Fibroblast of pulmonary artery (primary cell): ENCODE results near the gene ANKRD13D.

Experiments
- DNase-seq: peaks from one replicate; pipeline ENCODE4 v3.0.0-alpha.2; 2010; ENCODE audit warnings: low read depth
- H3K4me3 ChIP-seq: replicated peaks from 2 replicates; pipeline ENCODE4 v1.5.1; 2011; ENCODE audit warnings: low read depth, mild to moderate bottlenecking, control low read depth, low read length, moderate library complexity
- CTCF ChIP-seq: IDR thresholded peaks from 2 replicates; pipeline ENCODE4 v1.5.1; 2011; ENCODE audit warnings: mild to moderate bottlenecking, control low read depth, low read length, inconsistent platforms; ENCODE audit errors: missing control alignments

ANKRD13D gene

DNA sequence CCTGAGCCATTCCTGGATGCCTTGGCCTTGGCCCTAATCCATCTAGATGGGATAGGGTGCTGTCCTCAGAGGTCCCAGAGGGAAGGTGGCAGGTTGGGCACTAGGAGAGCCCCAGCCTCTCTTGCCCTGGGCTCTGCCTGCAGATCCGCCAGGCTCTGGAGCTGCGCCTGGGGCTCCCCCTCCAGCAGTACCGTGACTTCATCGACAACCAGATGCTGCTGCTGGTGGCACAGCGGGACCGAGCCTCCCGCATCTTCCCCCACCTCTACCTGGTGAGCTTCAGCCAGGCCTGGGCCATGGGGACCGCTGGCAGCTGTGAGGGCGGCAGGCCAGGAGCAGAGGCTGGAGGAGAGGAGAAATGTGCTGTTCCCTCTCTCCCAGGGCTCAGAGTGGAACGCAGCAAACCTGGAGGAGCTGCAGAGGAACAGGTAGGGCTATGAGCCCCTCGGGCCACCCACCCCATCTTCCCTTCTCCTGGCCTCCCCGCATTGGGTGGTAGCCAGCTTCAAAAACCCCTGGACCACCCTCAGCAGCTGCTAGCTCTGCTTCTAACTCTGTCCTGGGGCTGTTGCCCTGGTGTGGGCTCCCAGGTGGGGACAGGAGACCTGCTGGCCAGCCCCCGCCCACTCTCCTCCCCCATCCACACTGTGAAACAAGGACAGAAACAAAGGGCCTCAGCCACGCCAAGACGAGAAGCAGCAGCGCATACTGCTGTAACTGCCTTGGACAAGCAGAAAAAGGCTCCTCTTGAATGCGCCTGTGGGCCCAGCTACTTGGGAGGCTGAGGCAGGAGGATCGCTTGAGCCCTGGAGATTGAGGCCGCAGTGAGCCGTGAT lies 19.1 kb downstream of the ANKRD13D start:
- no peak overlapping the region for H3K4me3 ChIP-seq
- no peak for TF ChIP-seq CTCF
- no peak for DNase-seq

GRCh38 chr11:67309166-67309565 lies 20.1 kb downstream of the ANKRD13D start:
- no peak for DNase-seq
- TF ChIP-seq CTCF: no peak
- H3K4me3 ChIP-seq: no peak overlapping the region

DNA sequence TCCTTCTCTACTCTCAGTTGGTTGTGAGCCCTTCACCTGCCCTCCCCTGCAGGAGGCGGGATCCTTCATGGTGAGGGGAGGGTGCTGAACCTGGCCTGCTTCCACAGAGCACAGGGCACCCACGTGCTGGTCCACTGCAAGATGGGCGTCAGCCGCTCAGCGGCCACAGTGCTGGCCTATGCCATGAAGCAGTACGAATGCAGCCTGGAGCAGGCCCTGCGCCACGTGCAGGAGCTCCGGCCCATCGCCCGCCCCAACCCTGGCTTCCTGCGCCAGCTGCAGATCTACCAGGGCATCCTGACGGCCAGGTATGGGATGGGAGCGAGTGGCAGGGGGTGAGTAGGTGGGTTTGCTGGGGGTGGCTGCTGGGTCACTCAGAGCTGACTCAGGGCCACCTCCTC lies 20.6 kb downstream of the ANKRD13D start:
- TF ChIP-seq CTCF: no peak
- no peak for DNase-seq
- H3K4me3 ChIP-seq: no peak overlapping the region

- no peak overlapping the region for H3K4me3 ChIP-seq
These were observed 21.3 kb downstream of the ANKRD13D start for GRCh38 chr11:67310246-67311050.

GRCh38 chr11:67311051-67311555 lies 22.0 kb downstream of the ANKRD13D start:
- DNase-seq: no peak
- no peak for TF ChIP-seq CTCF
- H3K4me3 ChIP-seq: no peak overlapping the region

More at GRCh38 chr11:67310246-67311050, 21.3 kb downstream of the ANKRD13D start:
- no peak for TF ChIP-seq CTCF
- DNase-seq: no peak

GRCh38 chr11:67311556-67312082 lies 22.5 kb downstream of the ANKRD13D start:
- no peak overlapping the region for H3K4me3 ChIP-seq
- DNase-seq: no peak
- TF ChIP-seq CTCF: no peak
